Sigmoid colon (tissue), 4 donors: ENCODE data around the gene MAP2K3.
"Not testable (repeated sequence)": the region's sequence is repeated elsewhere in the genome, so short reads cannot be mapped to it uniquely, and the experiment has no call there.

Experiments
- CTCF ChIP-seq, 4 experiments: fragments of 450-650 bp in 3 of 4; fragments of 200-600 bp in 1 of 4; IDR thresholded peaks; one replicate each; pipeline ENCODE4 v1.5.1; 2016 to 2019; ENCODE audit warnings: antibody characterized with exemption in 4 of 4, mild to moderate bottlenecking in 3 of 4, moderate library complexity in 2 of 4
- EP300 ChIP-seq, 4 donors: sonication (generic); formaldehyde crosslinking; IDR thresholded peaks; one replicate each; pipeline ENCODE4 v1.6.1; 2017; ENCODE audit warnings: antibody characterized with exemption in 4 of 4
- POLR2A ChIP-seq, 2 donors: fragments of 450-650 bp; IDR thresholded peaks; one replicate each; pipeline ENCODE4 v1.6.1; 2016; ENCODE audit warnings: antibody characterized with exemption in 2 of 2, mild to moderate bottlenecking in 2 of 2, moderate library complexity in 2 of 2
- POLR2AphosphoS5 ChIP-seq, 4 donors: sonication (generic); formaldehyde crosslinking; IDR thresholded peaks; one replicate each; pipeline ENCODE4 v1.6.1; 2017; ENCODE audit warnings: antibody characterized with exemption in 4 of 4

- TF ChIP-seq CTCF, POLR2A, POLR2AphosphoS5, EP300 (IDR thresholded peaks at IDR 0.05): not testable (repeated sequence)
Measured at GRCh38 chr17:21344801-21345200, 60.3 kb downstream of the MAP2K3 start.
